Measurements from ENCODE around the gene DLGAP1. TPM values are rescaled to one million over a fixed set of nuclear protein-coding genes. Genes with fewer than 3 reads are reported as not detected.

Gene DLGAP1
- total and polyA plus RNA-seq, 2 of the 13 experiments (the other 11 are each of a cell fraction or from before 2014, with no cell fraction given), result 0.01 TPM; not detected in 1

- no peak for DNase-seq (ENCODE audit: low spot score)
- no peak for ATAC-seq
- Histone ChIP-seq H3K27ac (ENCODE audit: extremely low read length, insufficient read depth, low read length) (no peak overlapping the region), H3K4me1 (ENCODE audit: insufficient read depth, low read length) (peaks cover 7% of the 10 kb centered on the region), H3K36me3 (replicated peaks in 1 of 2; ENCODE audit: control insufficient read depth in 1 of 2, insufficient read depth in 2 of 2, low read length in 2 of 2) (no peaks in the 10 kb centered on the region), H3K27me3 (ENCODE audit: control insufficient read depth in 1 of 2, insufficient read depth in 2 of 2, low read length in 2 of 2) (peaks cover 1 to 18% of the 10 kb centered on the region in 2 experiments; a peak in 4 of 5 replicates), H3K9ac (ENCODE audit: insufficient read depth, low read depth, low read length) (no peak overlapping the region), H3K9me3 (ENCODE audit: low read length) (no peaks in the 10 kb centered on the region), H3K79me2 (ENCODE audit: insufficient read depth, low read length) (no peaks in the 10 kb centered on the region), H4K20me1 (ENCODE audit: insufficient read depth, low read length) (no peaks in the 10 kb centered on the region), H3K4me3 (replicated peaks in 1 of 3; ENCODE audit: insufficient read depth in 1 of 3, low read depth in 2 of 3, low read length in 3 of 3) (no peak overlapping the region), H3K4me2 (ENCODE audit: low read depth, low read length) (no peak overlapping the region), H2AFZ (ENCODE audit: low read length) (no peak overlapping the region)
- intact Hi-C loops (cut with micrococcal nuclease; ENCODE audit: unreplicated experiment) (no loop called here), in situ Hi-C loops (cut with HindIII; ENCODE audit: extremely low pct_ligation_motif_present, low pct_unique_long_range_greater_than_20kb) (no loop called here)
- TF ChIP-seq CEBPG (CRISPR knock-in tag; IDR thresholded peaks at IDR 0.05) (no peak), ARID2 (CRISPR knock-in tag; IDR thresholded peaks at IDR 0.05; ENCODE audit: borderline replicate concordance) (no peak), MYNN (CRISPR knock-in tag; IDR thresholded peaks at IDR 0.05; ENCODE audit: low read depth) (no peak), ZNF761 (CRISPR knock-in tag; conservative IDR thresholded peaks at IDR 0.05) (no peak), PHF8 (CRISPR knock-in tag; IDR thresholded peaks at IDR 0.05) (no peak)
- BruUV-seq (replicated peaks), result no TSS peak
- WGBS (ENCODE audit: low lambda C conversion rate), result 22% methylated on average over 5 of the region's 5 CpGs
- ChIA-PET POLR2A (no interaction called here), CTCF (ENCODE audit: low intra/inter-chr PET ratio, low total read pairs) (no interaction called here)
- no peak for FAIRE-seq
Observed at GRCh38 chr18:3504637-3505036, 950.5 kb downstream of the DLGAP1 start.

GRCh38 chr18:3502650-3503049 is 952.5 kb downstream of the DLGAP1 start:
- no peak overlapping the region for H3K9ac ChIP-seq (ENCODE audit: insufficient read depth, low read depth, low read length)
- H3K27me3 ChIP-seq (ENCODE audit: control insufficient read depth in 1 of 2, insufficient read depth in 2 of 2, low read length in 2 of 2), result peaks cover 0 to 31% of the 10 kb centered on the region in 2 experiments; a peak in 4 of 5 replicates
- no peaks in the 10 kb centered on the region for H3K79me2 ChIP-seq (ENCODE audit: insufficient read depth, low read length)
- H3K4me2 ChIP-seq (ENCODE audit: low read depth, low read length), result no peak overlapping the region
- H4K20me1 ChIP-seq (ENCODE audit: insufficient read depth, low read length), result no peaks in the 10 kb centered on the region
- DNase-seq (ENCODE audit: low spot score), result no peak
- ATAC-seq, result no peak
- 39% methylated on average over 4 of the region's 4 CpGs for WGBS (ENCODE audit: low lambda C conversion rate)
- FAIRE-seq, result no peak
- BruUV-seq (replicated peaks), result no TSS peak
- H3K36me3 ChIP-seq (replicated peaks in 1 of 2; ENCODE audit: control insufficient read depth in 1 of 2, insufficient read depth in 2 of 2, low read length in 2 of 2), result no peaks in the 10 kb centered on the region
- in situ Hi-C loops (cut with HindIII; ENCODE audit: extremely low pct_ligation_motif_present, low pct_unique_long_range_greater_than_20kb) (no loop called here), intact Hi-C loops (cut with micrococcal nuclease; ENCODE audit: unreplicated experiment) (no loop called here)
- no peak overlapping the region for H3K4me3 ChIP-seq (replicated peaks in 1 of 3; ENCODE audit: insufficient read depth in 1 of 3, low read depth in 2 of 3, low read length in 3 of 3)
- ChIA-PET POLR2A (no interaction called here), CTCF (ENCODE audit: low intra/inter-chr PET ratio, low total read pairs) (no interaction called here)
- H2AFZ ChIP-seq (ENCODE audit: low read length), result no peak overlapping the region
- H3K4me1 ChIP-seq (ENCODE audit: insufficient read depth, low read length), result peaks cover 17% of the 10 kb centered on the region
- H3K27ac ChIP-seq (ENCODE audit: extremely low read length, insufficient read depth, low read length), result no peak overlapping the region
- H3K9me3 ChIP-seq (ENCODE audit: low read length), result no peaks in the 10 kb centered on the region
- TF ChIP-seq ZBTB8A (CRISPR knock-in tag; IDR thresholded peaks at IDR 0.05; ENCODE audit: borderline replicate concordance, low read depth), result no peak
- TF ChIP-seq MTF2 (CRISPR knock-in tag; IDR thresholded peaks at IDR 0.05; ENCODE audit: borderline replicate concordance), result no peak
- no peak for TF ChIP-seq ZNF546 (CRISPR knock-in tag; conservative IDR thresholded peaks at IDR 0.05)
- TF ChIP-seq ZNF747 (CRISPR knock-in tag; IDR thresholded peaks at IDR 0.05; ENCODE audit: borderline replicate concordance), result no peak
- TF ChIP-seq ZNF343 (CRISPR knock-in tag; IDR thresholded peaks at IDR 0.05), result no peak
- TF ChIP-seq ZNF30 (CRISPR knock-in tag; IDR thresholded peaks at IDR 0.05), result no peak
- no peak for TF ChIP-seq YEATS2 (CRISPR knock-in tag; IDR thresholded peaks at IDR 0.05; ENCODE audit: borderline replicate concordance)
- TF ChIP-seq ZNF33A (CRISPR knock-in tag; IDR thresholded peaks at IDR 0.05; ENCODE audit: borderline replicate concordance), result no peak
- TF ChIP-seq, protein P1, sequence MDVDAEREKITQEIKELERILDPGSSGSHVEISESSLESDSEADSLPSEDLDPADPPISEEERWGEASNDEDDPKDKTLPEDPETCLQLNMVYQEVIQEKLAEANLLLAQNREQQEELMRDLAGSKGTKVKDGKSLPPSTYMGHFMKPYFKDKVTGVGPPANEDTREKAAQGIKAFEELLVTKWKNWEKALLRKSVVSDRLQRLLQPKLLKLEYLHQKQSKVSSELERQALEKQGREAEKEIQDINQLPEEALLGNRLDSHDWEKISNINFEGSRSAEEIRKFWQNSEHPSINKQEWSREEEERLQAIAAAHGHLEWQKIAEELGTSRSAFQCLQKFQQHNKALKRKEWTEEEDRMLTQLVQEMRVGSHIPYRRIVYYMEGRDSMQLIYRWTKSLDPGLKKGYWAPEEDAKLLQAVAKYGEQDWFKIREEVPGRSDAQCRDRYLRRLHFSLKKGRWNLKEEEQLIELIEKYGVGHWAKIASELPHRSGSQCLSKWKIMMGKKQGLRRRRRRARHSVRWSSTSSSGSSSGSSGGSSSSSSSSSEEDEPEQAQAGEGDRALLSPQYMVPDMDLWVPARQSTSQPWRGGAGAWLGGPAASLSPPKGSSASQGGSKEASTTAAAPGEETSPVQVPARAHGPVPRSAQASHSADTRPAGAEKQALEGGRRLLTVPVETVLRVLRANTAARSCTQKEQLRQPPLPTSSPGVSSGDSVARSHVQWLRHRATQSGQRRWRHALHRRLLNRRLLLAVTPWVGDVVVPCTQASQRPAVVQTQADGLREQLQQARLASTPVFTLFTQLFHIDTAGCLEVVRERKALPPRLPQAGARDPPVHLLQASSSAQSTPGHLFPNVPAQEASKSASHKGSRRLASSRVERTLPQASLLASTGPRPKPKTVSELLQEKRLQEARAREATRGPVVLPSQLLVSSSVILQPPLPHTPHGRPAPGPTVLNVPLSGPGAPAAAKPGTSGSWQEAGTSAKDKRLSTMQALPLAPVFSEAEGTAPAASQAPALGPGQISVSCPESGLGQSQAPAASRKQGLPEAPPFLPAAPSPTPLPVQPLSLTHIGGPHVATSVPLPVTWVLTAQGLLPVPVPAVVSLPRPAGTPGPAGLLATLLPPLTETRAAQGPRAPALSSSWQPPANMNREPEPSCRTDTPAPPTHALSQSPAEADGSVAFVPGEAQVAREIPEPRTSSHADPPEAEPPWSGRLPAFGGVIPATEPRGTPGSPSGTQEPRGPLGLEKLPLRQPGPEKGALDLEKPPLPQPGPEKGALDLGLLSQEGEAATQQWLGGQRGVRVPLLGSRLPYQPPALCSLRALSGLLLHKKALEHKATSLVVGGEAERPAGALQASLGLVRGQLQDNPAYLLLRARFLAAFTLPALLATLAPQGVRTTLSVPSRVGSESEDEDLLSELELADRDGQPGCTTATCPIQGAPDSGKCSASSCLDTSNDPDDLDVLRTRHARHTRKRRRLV (CRISPR knock-in tag; IDR thresholded peaks at IDR 0.05), result no peak
- TF ChIP-seq TCF12 (IDR thresholded peaks at IDR 0.05), result no peak
- no peak for TF ChIP-seq TCF12 (CRISPR knock-in tag; IDR thresholded peaks at IDR 0.05)
- no peak for TF ChIP-seq ZNF3 (CRISPR knock-in tag; IDR thresholded peaks at IDR 0.05)

Data from HepG2 (cell line).